Activated CD8-positive, alpha-beta memory T cell treated with anti-CD3 and anti-CD28 coated beads, Interleukin-2, amount 50 U/mL, for 1 hour (primary cell): Measurements from ENCODE around the gene LDB2.

Experiments
- DNase-seq: peaks from one replicate; pipeline ENCODE4 v3.0.0-alpha.2; 2020; ENCODE audit errors: extremely low read depth

The LDB2 gene

DNA sequence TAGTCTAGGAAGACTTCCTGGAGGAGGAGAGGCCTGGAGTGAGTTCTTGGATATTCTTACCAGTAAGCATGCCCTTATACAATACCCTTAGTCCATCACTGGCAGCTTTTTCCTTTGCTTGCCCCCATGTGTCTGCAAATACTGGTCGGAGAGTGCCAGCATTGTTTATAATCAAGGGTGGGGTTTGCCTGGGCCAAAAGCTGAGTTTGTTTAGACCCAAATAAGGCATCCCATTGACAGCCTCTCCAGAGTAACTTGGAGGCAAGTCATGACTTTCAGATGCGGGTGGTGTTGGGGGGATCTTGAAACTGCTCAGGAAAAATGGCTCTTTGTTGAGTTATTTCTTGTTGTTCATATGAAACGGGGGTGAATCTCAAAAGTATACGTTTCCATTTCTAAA lies 413.7 kb downstream of the LDB2 start:
- DNase-seq, result no peak

- no peak for DNase-seq
Measured at GRCh38 chr4:16483540-16483939, 414.9 kb downstream of the LDB2 start.

DNA sequence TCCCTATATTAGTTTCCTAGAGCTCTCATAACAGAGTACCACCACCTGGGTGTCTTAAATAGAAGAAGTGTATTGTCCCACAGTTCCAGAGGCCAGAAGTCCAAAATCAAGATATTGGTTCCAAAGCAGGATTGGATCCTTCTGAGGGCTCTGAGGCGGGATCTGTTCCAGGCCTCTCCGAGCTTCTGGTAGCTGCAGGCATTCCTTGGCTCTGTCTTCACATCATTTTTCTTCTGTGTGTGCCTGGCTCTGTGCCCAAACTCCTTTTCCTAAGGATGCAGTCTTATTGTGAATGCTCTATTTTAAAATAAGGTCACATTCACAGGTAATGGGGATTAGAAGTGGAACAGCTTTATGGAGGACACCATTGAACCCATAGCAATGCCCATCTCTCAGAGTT lies 418.4 kb downstream of the LDB2 start:
- no peak for DNase-seq

DNA sequence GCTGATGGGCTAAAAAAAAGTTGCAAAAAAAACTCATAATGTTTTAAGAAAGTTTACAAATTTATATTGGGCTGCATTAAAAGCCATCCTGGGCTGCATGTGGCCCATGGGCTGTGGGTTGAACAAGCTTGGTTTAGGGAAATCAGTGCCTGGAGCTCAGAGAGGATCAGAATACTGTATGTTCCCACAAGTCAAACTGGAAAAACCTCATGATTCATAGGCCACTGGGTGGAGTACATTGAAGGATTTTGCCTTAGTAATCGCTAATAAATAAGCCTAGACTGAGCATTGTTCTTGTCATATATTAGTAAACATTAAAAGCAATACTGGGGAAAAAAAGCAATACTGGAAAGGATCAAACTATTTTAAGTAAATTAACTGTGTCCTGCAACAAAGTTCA lies 425.9 kb downstream of the LDB2 start:
- DNase-seq, result no peak

GRCh38 chr4:16467061-16467460 lies 431.4 kb downstream of the LDB2 start:
- DNase-seq, result no peak

GRCh38 chr4:16466581-16466980 lies 431.9 kb downstream of the LDB2 start:
- no peak for DNase-seq

DNA sequence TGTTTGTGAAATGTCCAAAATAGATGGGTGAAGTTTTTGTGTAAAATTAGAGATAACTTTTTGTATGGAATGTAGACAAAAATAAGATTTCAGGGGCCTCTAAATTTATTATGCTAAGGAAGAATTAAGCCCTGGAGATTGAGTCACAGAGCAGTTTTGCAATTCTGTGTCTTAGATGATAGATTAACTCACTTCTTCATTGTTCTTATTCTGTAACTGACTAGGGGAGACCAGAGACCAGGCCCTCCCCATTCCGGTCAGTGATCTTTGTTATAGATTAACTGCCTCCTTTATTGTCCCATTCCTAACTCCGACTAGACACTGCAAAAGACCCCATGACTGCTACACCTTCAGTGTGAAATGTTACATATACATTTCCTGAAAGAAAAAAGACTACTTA lies 433.8 kb downstream of the LDB2 start:
- no peak for DNase-seq

DNA sequence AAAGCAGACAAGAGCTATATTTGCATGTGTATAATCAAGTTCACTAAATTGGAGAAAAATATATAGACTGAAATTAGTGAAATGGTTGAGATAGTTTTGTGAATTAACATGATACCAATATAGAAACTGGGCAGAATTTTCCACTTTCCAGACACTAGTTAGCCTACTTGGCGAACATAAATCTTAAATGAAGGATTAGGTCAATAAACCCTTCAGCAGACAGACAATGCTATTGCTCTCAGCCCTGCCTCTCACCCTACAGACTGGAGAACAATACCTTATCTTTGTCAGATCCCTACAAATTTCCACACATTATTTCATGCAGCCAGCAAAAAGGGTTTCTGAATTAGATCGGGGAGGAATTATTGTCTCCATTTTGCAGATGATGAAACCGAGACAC lies 435.8 kb downstream of the LDB2 start:
- DNase-seq, result no peak

- no peak for DNase-seq
Measured at GRCh38 chr4:16461362-16461761, 437.1 kb downstream of the LDB2 start.

- DNase-seq, result no peak
Measured at GRCh38 chr4:16457944-16458343, 440.5 kb downstream of the LDB2 start.
